SK-N-SH (cell line): ENCODE data around the gene ANGPTL8. TPM values are rescaled to one million over a fixed set of nuclear protein-coding genes. Genes with fewer than 3 reads are reported as not detected.

Experiments
- CTCF ChIA-PET: fragments of 300-600, 350-600 bp; formaldehyde crosslinking; extraction: SDS; loops from one replicate; lab custom pipeline; 2021; lab: Yijun Ruan, JAX
- POLR2A ChIA-PET: fragments of 350-600 bp; sonication (Branson Sonifier 250); formaldehyde crosslinking; extraction: SDS; loops from one replicate; lab custom pipeline; 2020; ENCODE audit warnings: antibody characterized with exemption, inconsistent platforms; lab: Yijun Ruan, JAX
- DNase-seq: peaks from one replicate; pipeline ENCODE4 v3.0.0; 2012
- H2AFZ ChIP-seq: fragments of 200-600 bp; sonication (generic); 2 replicates; pipeline ENCODE4 v1.8.1; 2016; ENCODE audit warnings: antibody characterized with exemption, mild to moderate bottlenecking, low read depth
- H3F3A ChIP-seq: fragments of 200-600 bp; sonication (generic); replicated peaks from 2 replicates; pipeline ENCODE3; 2016; ENCODE audit warnings: antibody characterized with exemption, mild to moderate bottlenecking; ENCODE audit not compliant: insufficient read depth
- H3K27ac ChIP-seq, 2 experiments: fragments of 200-500 bp in 1 of 2; fragments of 200-600 bp in 1 of 2; sonication (Bioruptor generic) in 1 of 2; sonication (generic), shearing (Covaris generic) in 1 of 2; 2 replicates each; pipeline versions ENCODE4 v1.5.1 to v1.6.1; 2014 to 2016; ENCODE audit warnings: low read depth in 2 of 2, inconsistent platforms in 1 of 2, low read length in 1 of 2, mild to moderate bottlenecking in 1 of 2, mixed read lengths in 1 of 2
- H3K27me3 ChIP-seq: fragments of 200-600 bp; sonication (generic), shearing (Covaris generic); 2 replicates; pipeline ENCODE4 v1.6.1; 2016; ENCODE audit warnings: mixed run types; ENCODE audit not compliant: insufficient read depth
- H3K36me3 ChIP-seq, 2 experiments: fragments of 200-500 bp in 1 of 2; fragments of 200-600 bp in 1 of 2; sonication (Bioruptor generic) in 1 of 2; sonication (generic) in 1 of 2; replicated peaks in 1 of 2; 2 replicates each; pipeline versions ENCODE3 to v1.5.1; 2014 to 2016; ENCODE audit warnings: low read length in 1 of 2, mild to moderate bottlenecking in 1 of 2; ENCODE audit not compliant: insufficient read depth in 2 of 2, control insufficient read depth in 1 of 2
- H3K4me1 ChIP-seq, 2 experiments: fragments of 200-500 bp in 1 of 2; fragments of 200-600 bp in 1 of 2; sonication (Bioruptor generic) in 1 of 2; sonication (generic), shearing (Covaris generic) in 1 of 2; 2 replicates each; pipeline versions ENCODE4 v1.5.1 to v1.6.1; 2014 to 2016; ENCODE audit warnings: low read depth in 1 of 2, low read length in 1 of 2, mixed run types in 1 of 2; ENCODE audit not compliant: insufficient read depth in 2 of 2, control insufficient read depth in 1 of 2
- H3K4me2 ChIP-seq: fragments of 200-600 bp; sonication (generic), shearing (Covaris generic); 2 replicates; pipeline ENCODE4 v1.6.1; 2017; ENCODE audit warnings: mixed run types
- H3K4me3 ChIP-seq, 2 experiments: fragments of 200-500 bp in 1 of 2; fragments of 200-600 bp in 1 of 2; sonication (Bioruptor generic) in 1 of 2; sonication (generic), shearing (Covaris generic) in 1 of 2; 2 replicates each; pipeline versions ENCODE4 v1.5.1 to v1.8.1; 2014 to 2016; ENCODE audit warnings: low read depth in 2 of 2, inconsistent platforms in 1 of 2, low read length in 1 of 2, mild to moderate bottlenecking in 1 of 2, mixed read lengths in 1 of 2, moderate library complexity in 1 of 2
- H3K79me2 ChIP-seq: fragments of 200-600 bp; sonication (generic); 2 replicates; pipeline ENCODE4 v1.8.1; 2017; ENCODE audit warnings: mild to moderate bottlenecking; ENCODE audit not compliant: insufficient read depth
- H3K9ac ChIP-seq: fragments of 200-600 bp; sonication (generic); 2 replicates; pipeline ENCODE4 v1.6.1; 2017; ENCODE audit warnings: mixed run types
- H3K9me2 ChIP-seq: fragments of 200-600 bp; sonication (generic); 2 replicates; pipeline ENCODE4 v1.6.1; 2017; ENCODE audit warnings: mixed run types
- H3K9me3 ChIP-seq: fragments of 200-600 bp; sonication (generic); 2 replicates; pipeline ENCODE4 v1.6.1; 2017; ENCODE audit warnings: mixed run types, mild to moderate bottlenecking, moderate library complexity
- H4K20me1 ChIP-seq: fragments of 200-600 bp; sonication (generic); 2 replicates; pipeline ENCODE4 v1.6.1; 2017; ENCODE audit warnings: mild to moderate bottlenecking, mixed run types; ENCODE audit not compliant: insufficient read depth
- CTCF ChIP-seq: fragments of 200-600 bp; sonication (generic); IDR thresholded peaks from 2 replicates; pipeline ENCODE4 v1.6.1; 2017; ENCODE audit warnings: antibody characterized with exemption, mild to moderate bottlenecking, moderate library complexity
- GATA2 ChIP-seq: sonication (generic); formaldehyde crosslinking; IDR thresholded peaks from 2 replicates; pipeline ENCODE4 v1.5.0; 2020; ENCODE audit warnings: mild to moderate bottlenecking, missing genetic modification reagents
- MAX ChIP-seq: IDR thresholded peaks from 2 replicates; pipeline ENCODE4 v1.4.0; 2012; ENCODE audit warnings: low read depth
- NRF1 ChIP-seq: IDR thresholded peaks from 2 replicates; pipeline ENCODE4 v1.6.1; 2012; ENCODE audit warnings: low read depth, mild to moderate bottlenecking, low read length
- RAD21 ChIP-seq: IDR thresholded peaks from 2 replicates; pipeline ENCODE4 v1.6.1; 2012; ENCODE audit warnings: mild to moderate bottlenecking, low read length
- USF2 ChIP-seq: fragments of 150-350 bp; IDR thresholded peaks from 2 replicates; pipeline ENCODE4 v1.6.1; 2017; ENCODE audit warnings: antibody characterized with exemption, low read length, low read depth, borderline replicate concordance
- WGBS: methylation state at CpG from one replicate; pipeline ENCODE4 v1.1.6; 2017; ENCODE audit warnings: low lambda C conversion rate; 5-methylcytosine and 5-hydroxymethylcytosine counted together
- polyA plus RNA-seq, 3 experiments: library from polyadenylated mRNA; depleted of rRNA; stranded (reverse); fragments of >200 nt; gene quantifications; 2 replicates each; pipeline ENCODE4 v1.2.3, GENCODE V29; 2012
- TF ChIP-seq, protein P1 (sequence below): IDR thresholded peaks from 2 replicates; pipeline ENCODE4 v1.6.1; 2012; ENCODE audit warnings: mild to moderate bottlenecking, low read depth, low read length, moderate library complexity

The ANGPTL8 gene
- polyA plus RNA-seq, 1 of the 3 experiments (the other 2 are of a cell fraction) = 0.21 TPM

DNA sequence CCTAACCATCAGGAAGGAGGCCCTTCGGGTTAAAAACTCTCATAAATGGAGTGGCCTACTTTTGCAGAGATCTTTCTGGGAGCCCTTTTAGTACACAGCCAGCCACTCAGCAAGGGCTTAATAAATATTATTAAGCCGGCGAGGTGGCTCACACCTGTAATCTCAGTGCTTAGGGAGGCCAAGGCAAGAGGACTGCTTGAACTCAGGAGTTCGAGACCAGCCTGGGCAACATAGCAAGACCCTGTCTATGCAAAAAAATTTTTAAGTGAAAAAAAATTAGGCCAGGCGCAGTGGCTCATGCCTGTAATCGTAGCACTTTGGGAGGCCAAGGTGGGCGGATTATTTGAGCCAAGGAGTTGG, 41.3 kb upstream of the ANGPTL8 start (continued):
- no peak for TF ChIP-seq CTCF

- Histone ChIP-seq H3K4me2 (no peak overlapping the region), H3K27ac (no peak overlapping the region), H3K36me3 (peaks cover 8 to 9% of the 10 kb centered on the region in 2 experiments), H3K79me2 (peaks cover 35% of the 10 kb centered on the region), H3F3A (peaks cover 6% of the 10 kb centered on the region), H3K9ac (no peak overlapping the region), H3K4me3 (no peak overlapping the region), H2AFZ (no peak overlapping the region), H3K9me3 (no peaks in the 10 kb centered on the region), H3K4me1 (peaks cover 12 to 18% of the 10 kb centered on the region in 2 experiments; a peak in 3 of 4 replicates), H3K27me3 (no peaks in the 10 kb centered on the region), H4K20me1 (peaks cover 15% of the 10 kb centered on the region; the same call in 1 of the 2 replicates), H3K9me2 (no peaks in the 10 kb centered on the region)
- no peak for DNase-seq
- no peak for TF ChIP-seq MAX
- no peak for TF ChIP-seq USF2
- TF ChIP-seq, protein P1, sequence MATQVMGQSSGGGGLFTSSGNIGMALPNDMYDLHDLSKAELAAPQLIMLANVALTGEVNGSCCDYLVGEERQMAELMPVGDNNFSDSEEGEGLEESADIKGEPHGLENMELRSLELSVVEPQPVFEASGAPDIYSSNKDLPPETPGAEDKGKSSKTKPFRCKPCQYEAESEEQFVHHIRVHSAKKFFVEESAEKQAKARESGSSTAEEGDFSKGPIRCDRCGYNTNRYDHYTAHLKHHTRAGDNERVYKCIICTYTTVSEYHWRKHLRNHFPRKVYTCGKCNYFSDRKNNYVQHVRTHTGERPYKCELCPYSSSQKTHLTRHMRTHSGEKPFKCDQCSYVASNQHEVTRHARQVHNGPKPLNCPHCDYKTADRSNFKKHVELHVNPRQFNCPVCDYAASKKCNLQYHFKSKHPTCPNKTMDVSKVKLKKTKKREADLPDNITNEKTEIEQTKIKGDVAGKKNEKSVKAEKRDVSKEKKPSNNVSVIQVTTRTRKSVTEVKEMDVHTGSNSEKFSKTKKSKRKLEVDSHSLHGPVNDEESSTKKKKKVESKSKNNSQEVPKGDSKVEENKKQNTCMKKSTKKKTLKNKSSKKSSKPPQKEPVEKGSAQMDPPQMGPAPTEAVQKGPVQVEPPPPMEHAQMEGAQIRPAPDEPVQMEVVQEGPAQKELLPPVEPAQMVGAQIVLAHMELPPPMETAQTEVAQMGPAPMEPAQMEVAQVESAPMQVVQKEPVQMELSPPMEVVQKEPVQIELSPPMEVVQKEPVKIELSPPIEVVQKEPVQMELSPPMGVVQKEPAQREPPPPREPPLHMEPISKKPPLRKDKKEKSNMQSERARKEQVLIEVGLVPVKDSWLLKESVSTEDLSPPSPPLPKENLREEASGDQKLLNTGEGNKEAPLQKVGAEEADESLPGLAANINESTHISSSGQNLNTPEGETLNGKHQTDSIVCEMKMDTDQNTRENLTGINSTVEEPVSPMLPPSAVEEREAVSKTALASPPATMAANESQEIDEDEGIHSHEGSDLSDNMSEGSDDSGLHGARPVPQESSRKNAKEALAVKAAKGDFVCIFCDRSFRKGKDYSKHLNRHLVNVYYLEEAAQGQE = no peak
- TF ChIP-seq RAD21 = no peak
- TF ChIP-seq CTCF = no peak
- TF ChIP-seq GATA2 (CRISPR knock-in tag) = no peak
- TF ChIP-seq NRF1 = no peak
- POLR2A ChIA-PET = interaction anchor here (0.6 kb wide), 1 partner anchor 76 kb away, joined by 3 read pairs; no protein-coding TSS in a partner anchor
- 88% methylated on average over 7 of the region's 7 CpGs for WGBS
- CTCF ChIA-PET = interaction anchor here (1.4 to 2.2 kb wide), 4 partner anchors 61 to 257 kb away, joined by 3 to 18 read pairs (median 6); no protein-coding TSS in a partner anchor
These were observed 40.5 kb upstream of the ANGPTL8 start for GRCh38 chr19:11198769-11199424.
